Measurements from ENCODE around the gene CBX1.

CBX1 gene

DNA sequence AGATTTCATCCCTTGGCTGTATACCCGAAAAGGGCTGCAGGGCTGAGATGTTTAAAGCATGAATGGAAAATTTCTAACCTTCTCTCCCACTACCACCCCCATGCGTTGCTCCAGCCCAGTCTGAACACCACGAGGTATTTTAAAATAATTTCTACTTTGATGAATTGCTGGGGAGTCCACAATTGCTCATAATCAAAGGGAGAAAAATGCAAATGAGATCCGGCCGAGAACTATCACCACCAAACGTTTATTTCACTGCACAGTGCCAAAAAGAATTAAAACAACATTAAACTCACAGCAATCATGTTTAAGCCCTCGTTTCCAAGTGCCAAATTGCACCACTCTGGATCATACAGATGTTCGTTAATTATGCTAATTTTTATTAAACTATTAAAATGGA lies 43.0 kb upstream of the CBX1 start:
- Histone ChIP-seq H2BK12ac (ENCODE audit: low read length) (no peak overlapping the region), H3K9ac (ENCODE audit: low read depth, low read length, poor library complexity) (no peak overlapping the region), H3K14ac (ENCODE audit: low read length) (no peak overlapping the region), H4K8ac (ENCODE audit: low read depth, low read length) (no peak overlapping the region), H3K23ac (ENCODE audit: low read depth, low read length, poor library complexity) (no peak overlapping the region), H3K79me1 (ENCODE audit: low read depth, low read length) (no peaks in the 10 kb centered on the region), H2AK5ac (ENCODE audit: low read depth, low read length) (no peak overlapping the region), H3K36me3 (replicated peaks in 1 of 2; ENCODE audit: control insufficient read depth in 2 of 2, insufficient read depth in 2 of 2, low read length in 2 of 2) (no peaks in the 10 kb centered on the region), H3K4me3 (ENCODE audit: low read length in 2 of 2) (no peak overlapping the region), H3K27ac (replicated peaks; ENCODE audit: low read length) (no peak overlapping the region), H3K9me3 (replicated peaks in 1 of 2; ENCODE audit: control insufficient read depth in 2 of 2, insufficient read depth in 1 of 2, low read depth in 1 of 2, low read length in 2 of 2) (no peaks in the 10 kb centered on the region), H3K4ac (ENCODE audit: low read length) (no peak overlapping the region), H2BK120ac (ENCODE audit: low read depth, low read length) (no peak overlapping the region), H3K27me3 (ENCODE audit: control insufficient read depth in 3 of 3, insufficient read depth in 3 of 3, low read depth in 1 of 3, low read length in 3 of 3) (peaks cover 0 to 39% (median 0%) of the 10 kb centered on the region in 3 experiments), H3K4me1 (ENCODE audit: control insufficient read depth in 2 of 2, insufficient read depth in 1 of 2, low read depth in 1 of 2, low read length in 2 of 2) (peaks cover 6 to 11% of the 10 kb centered on the region in 2 donors), H2BK15ac (ENCODE audit: low read length) (no peak overlapping the region), H2BK5ac (ENCODE audit: low read length) (no peak overlapping the region), H2AFZ (ENCODE audit: low read length) (no peak overlapping the region), H3K18ac (ENCODE audit: low read length) (no peak overlapping the region), H3K4me2 (ENCODE audit: insufficient read depth, low read length, poor library complexity, severe bottlenecking) (no peak overlapping the region), H4K91ac (ENCODE audit: low read depth, low read length, poor library complexity) (no peak overlapping the region)
- DNase-seq (ENCODE audit: low spot score) = no peak
- no CpG with 5 or more reads among the region's 8 CpGs for WGBS, 2 donors (ENCODE audit: extremely low coverage in 2 of 2, insufficient read length in 2 of 2, insufficient replicate concordance in 1 of 2)

DNA sequence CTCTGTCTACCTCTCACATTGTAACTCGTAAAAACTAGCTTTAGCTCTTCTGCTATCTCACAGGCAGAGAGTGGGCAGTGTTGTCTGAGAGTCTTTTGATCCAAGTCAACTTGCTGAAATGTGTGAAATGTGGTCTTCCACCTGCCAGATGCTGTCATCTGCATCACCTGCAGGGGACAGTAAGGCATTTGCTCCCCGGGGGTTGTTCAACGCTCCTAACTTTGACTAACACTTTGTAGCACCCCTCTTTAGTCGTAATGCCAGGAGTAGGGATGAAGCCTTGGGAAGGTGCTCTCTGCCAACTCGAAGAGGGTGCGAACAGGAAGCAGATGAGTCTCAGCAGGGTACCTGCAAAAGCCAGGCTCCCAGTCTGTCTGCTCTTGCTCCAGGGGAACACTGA lies 42.4 kb upstream of the CBX1 start:
- H3K27me3 ChIP-seq (ENCODE audit: control insufficient read depth in 3 of 3, insufficient read depth in 3 of 3, low read depth in 1 of 3, low read length in 3 of 3) = peaks cover 0 to 39% (median 0%) of the 10 kb centered on the region in 3 experiments
- WGBS, 2 donors (ENCODE audit: extremely low coverage in 2 of 2, insufficient read length in 2 of 2, insufficient replicate concordance in 1 of 2) = no CpG with 5 or more reads among the region's 6 CpGs

GRCh38 chr17:48139944-48140343 lies 38.7 kb upstream of the CBX1 start:
- Histone ChIP-seq H3K36me3 (replicated peaks in 1 of 2; ENCODE audit: control insufficient read depth in 2 of 2, insufficient read depth in 2 of 2, low read length in 2 of 2) (no peaks in the 10 kb centered on the region), H3K23ac (ENCODE audit: low read depth, low read length, poor library complexity) (no peak overlapping the region), H2AFZ (ENCODE audit: low read length) (no peak overlapping the region), H4K91ac (ENCODE audit: low read depth, low read length, poor library complexity) (no peak overlapping the region), H3K9me3 (replicated peaks in 1 of 2; ENCODE audit: control insufficient read depth in 2 of 2, insufficient read depth in 1 of 2, low read depth in 1 of 2, low read length in 2 of 2) (no peaks in the 10 kb centered on the region), H2BK120ac (ENCODE audit: low read depth, low read length) (no peak overlapping the region), H3K14ac (ENCODE audit: low read length) (no peak overlapping the region), H3K4me2 (ENCODE audit: insufficient read depth, low read length, poor library complexity, severe bottlenecking) (no peak overlapping the region), H3K79me1 (ENCODE audit: low read depth, low read length) (no peaks in the 10 kb centered on the region), H3K27ac (replicated peaks; ENCODE audit: low read length) (no peak overlapping the region), H3K4me3 (ENCODE audit: low read length in 2 of 2) (no peak overlapping the region), H2BK15ac (ENCODE audit: low read length) (no peak overlapping the region), H2BK12ac (ENCODE audit: low read length) (no peak overlapping the region), H3K9ac (ENCODE audit: low read depth, low read length, poor library complexity) (no peak overlapping the region), H2AK5ac (ENCODE audit: low read depth, low read length) (no peak overlapping the region), H4K8ac (ENCODE audit: low read depth, low read length) (no peak overlapping the region), H3K27me3 (ENCODE audit: control insufficient read depth in 3 of 3, insufficient read depth in 3 of 3, low read depth in 1 of 3, low read length in 3 of 3) (peaks cover 0 to 37% (median 0%) of the 10 kb centered on the region in 3 experiments), H3K18ac (ENCODE audit: low read length) (no peak overlapping the region), H2BK5ac (ENCODE audit: low read length) (no peak overlapping the region), H3K4ac (ENCODE audit: low read length) (no peak overlapping the region), H3K4me1 (ENCODE audit: control insufficient read depth in 2 of 2, insufficient read depth in 1 of 2, low read depth in 1 of 2, low read length in 2 of 2) (no peaks in the 10 kb centered on the region)
- no peak for DNase-seq (ENCODE audit: low spot score)
- no CpG with 5 or more reads among the region's 2 CpGs for WGBS, 2 donors (ENCODE audit: extremely low coverage in 2 of 2, insufficient read length in 2 of 2, insufficient replicate concordance in 1 of 2)

More for the DNA sequence above, 42.4 kb upstream of the CBX1 start:
- no peak overlapping the region for H3K23ac ChIP-seq (ENCODE audit: low read depth, low read length, poor library complexity)
- H2BK5ac ChIP-seq (ENCODE audit: low read length) = no peak overlapping the region
- H3K4me1 ChIP-seq (ENCODE audit: control insufficient read depth in 2 of 2, insufficient read depth in 1 of 2, low read depth in 1 of 2, low read length in 2 of 2) = peaks cover 2 to 6% of the 10 kb centered on the region in 2 donors
- no peak overlapping the region for H3K4me2 ChIP-seq (ENCODE audit: insufficient read depth, low read length, poor library complexity, severe bottlenecking)
- H4K8ac ChIP-seq (ENCODE audit: low read depth, low read length) = no peak overlapping the region
- no peak overlapping the region for H2BK120ac ChIP-seq (ENCODE audit: low read depth, low read length)
- no peaks in the 10 kb centered on the region for H3K79me1 ChIP-seq (ENCODE audit: low read depth, low read length)
- no peaks in the 10 kb centered on the region for H3K9me3 ChIP-seq (replicated peaks in 1 of 2; ENCODE audit: control insufficient read depth in 2 of 2, insufficient read depth in 1 of 2, low read depth in 1 of 2, low read length in 2 of 2)
- H2AFZ ChIP-seq (ENCODE audit: low read length) = no peak overlapping the region
- no peak overlapping the region for H2AK5ac ChIP-seq (ENCODE audit: low read depth, low read length)
- H3K9ac ChIP-seq (ENCODE audit: low read depth, low read length, poor library complexity) = no peak overlapping the region
- no peak overlapping the region for H2BK12ac ChIP-seq (ENCODE audit: low read length)
- no peak overlapping the region for H3K4ac ChIP-seq (ENCODE audit: low read length)
- no peak overlapping the region for H3K27ac ChIP-seq (replicated peaks; ENCODE audit: low read length)
- H3K18ac ChIP-seq (ENCODE audit: low read length) = no peak overlapping the region
- no peak overlapping the region for H3K4me3 ChIP-seq (ENCODE audit: low read length in 2 of 2)
- no peaks in the 10 kb centered on the region for H3K36me3 ChIP-seq (replicated peaks in 1 of 2; ENCODE audit: control insufficient read depth in 2 of 2, insufficient read depth in 2 of 2, low read length in 2 of 2)
- DNase-seq (ENCODE audit: low spot score) = no peak
- H2BK15ac ChIP-seq (ENCODE audit: low read length) = no peak overlapping the region
- H3K14ac ChIP-seq (ENCODE audit: low read length) = no peak overlapping the region
- no peak overlapping the region for H4K91ac ChIP-seq (ENCODE audit: low read depth, low read length, poor library complexity)

- Histone ChIP-seq H4K8ac (ENCODE audit: low read depth, low read length) (no peak overlapping the region), H3K27me3 (ENCODE audit: control insufficient read depth in 3 of 3, insufficient read depth in 3 of 3, low read depth in 1 of 3, low read length in 3 of 3) (peaks cover 0 to 16% (median 0%) of the 10 kb centered on the region in 3 experiments), H2BK12ac (ENCODE audit: low read length) (no peak overlapping the region), H2AFZ (ENCODE audit: low read length) (no peak overlapping the region), H3K36me3 (replicated peaks in 1 of 2; ENCODE audit: control insufficient read depth in 2 of 2, insufficient read depth in 2 of 2, low read length in 2 of 2) (no peaks in the 10 kb centered on the region), H3K14ac (ENCODE audit: low read length) (no peak overlapping the region), H3K9ac (ENCODE audit: low read depth, low read length, poor library complexity) (no peak overlapping the region), H3K9me3 (replicated peaks in 1 of 2; ENCODE audit: control insufficient read depth in 2 of 2, insufficient read depth in 1 of 2, low read depth in 1 of 2, low read length in 2 of 2) (no peaks in the 10 kb centered on the region), H3K23ac (ENCODE audit: low read depth, low read length, poor library complexity) (no peak overlapping the region), H2AK5ac (ENCODE audit: low read depth, low read length) (no peak overlapping the region), H2BK120ac (ENCODE audit: low read depth, low read length) (no peak overlapping the region), H3K4me3 (ENCODE audit: low read length in 2 of 2) (no peak overlapping the region), H3K27ac (replicated peaks; ENCODE audit: low read length) (no peak overlapping the region), H2BK15ac (ENCODE audit: low read length) (no peak overlapping the region), H3K4me1 (ENCODE audit: control insufficient read depth in 2 of 2, insufficient read depth in 1 of 2, low read depth in 1 of 2, low read length in 2 of 2) (no peaks in the 10 kb centered on the region), H3K79me1 (ENCODE audit: low read depth, low read length) (no peaks in the 10 kb centered on the region), H3K4ac (ENCODE audit: low read length) (no peak overlapping the region), H4K91ac (ENCODE audit: low read depth, low read length, poor library complexity) (no peak overlapping the region), H2BK5ac (ENCODE audit: low read length) (no peak overlapping the region), H3K4me2 (ENCODE audit: insufficient read depth, low read length, poor library complexity, severe bottlenecking) (no peak overlapping the region), H3K18ac (ENCODE audit: low read length) (no peak overlapping the region)
- no CpG with 5 or more reads among the region's 1 CpG for WGBS, 2 donors (ENCODE audit: extremely low coverage in 2 of 2, insufficient read length in 2 of 2, insufficient replicate concordance in 1 of 2)
- no peak for DNase-seq (ENCODE audit: low spot score)
Observed at GRCh38 chr17:48137656-48138055, 36.4 kb upstream of the CBX1 start.

Measured in neuronal stem cell (in vitro differentiated cells).